ENCODE results near the gene KCNV2.
A peak's percentile ranks its signal among the peaks of the same experiment; 100 is the strongest.

The KCNV2 gene

GRCh38 chr9:2717385-2717784 is at the start of gene KCNV2:
Gene KCNV2 (plus strand): TSS chr9:2717510. CDS start chr9:2717740, 230 bp downstream.
- Histone ChIP-seq H3K4me2 (ENCODE audit: low read length) (no peak within 1 kb of the TSS), H2AFZ (no peak within 1 kb of the TSS), H3K4me3 (ENCODE audit: low read depth, low read length) (no peak within 1 kb of the TSS), H3K9me3 (ENCODE audit: control insufficient read depth, low read length) (no peaks in the 10 kb centered on the region), H3K27ac (no peak within 1 kb of the TSS), H3K36me3 (ENCODE audit: control insufficient read depth, insufficient read depth, low read length) (no peaks in the 10 kb centered on the region), H3K27me3 (ENCODE audit: control insufficient read depth, insufficient read depth, low read length) (no peaks in the 10 kb centered on the region), H3K4me1 (no peaks in the 10 kb centered on the region), H3K9ac (no peak within 1 kb of the TSS), H3K79me2 (no peaks in the 10 kb centered on the region)
- TF ChIP-seq, protein P1, sequence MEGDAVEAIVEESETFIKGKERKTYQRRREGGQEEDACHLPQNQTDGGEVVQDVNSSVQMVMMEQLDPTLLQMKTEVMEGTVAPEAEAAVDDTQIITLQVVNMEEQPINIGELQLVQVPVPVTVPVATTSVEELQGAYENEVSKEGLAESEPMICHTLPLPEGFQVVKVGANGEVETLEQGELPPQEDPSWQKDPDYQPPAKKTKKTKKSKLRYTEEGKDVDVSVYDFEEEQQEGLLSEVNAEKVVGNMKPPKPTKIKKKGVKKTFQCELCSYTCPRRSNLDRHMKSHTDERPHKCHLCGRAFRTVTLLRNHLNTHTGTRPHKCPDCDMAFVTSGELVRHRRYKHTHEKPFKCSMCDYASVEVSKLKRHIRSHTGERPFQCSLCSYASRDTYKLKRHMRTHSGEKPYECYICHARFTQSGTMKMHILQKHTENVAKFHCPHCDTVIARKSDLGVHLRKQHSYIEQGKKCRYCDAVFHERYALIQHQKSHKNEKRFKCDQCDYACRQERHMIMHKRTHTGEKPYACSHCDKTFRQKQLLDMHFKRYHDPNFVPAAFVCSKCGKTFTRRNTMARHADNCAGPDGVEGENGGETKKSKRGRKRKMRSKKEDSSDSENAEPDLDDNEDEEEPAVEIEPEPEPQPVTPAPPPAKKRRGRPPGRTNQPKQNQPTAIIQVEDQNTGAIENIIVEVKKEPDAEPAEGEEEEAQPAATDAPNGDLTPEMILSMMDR (IDR thresholded peaks at IDR 0.05) = no peak

- Histone ChIP-seq H3K27me3 (ENCODE audit: control insufficient read depth, insufficient read depth, low read length) (no peaks in the 10 kb centered on the region), H2AFZ (no peak overlapping the region), H3K9ac (no peak overlapping the region), H3K27ac (no peak overlapping the region), H3K36me3 (ENCODE audit: control insufficient read depth, insufficient read depth, low read length) (no peaks in the 10 kb centered on the region), H3K4me2 (ENCODE audit: low read length) (no peak overlapping the region), H3K79me2 (no peaks in the 10 kb centered on the region), H3K4me3 (ENCODE audit: low read depth, low read length) (no peak overlapping the region), H3K4me1 (peaks cover 5% of the 10 kb centered on the region), H3K9me3 (ENCODE audit: control insufficient read depth, low read length) (no peaks in the 10 kb centered on the region)
- TF ChIP-seq, protein P1 (IDR thresholded peaks at IDR 0.05) = no peak
Measured at GRCh38 chr9:2673161-2673560, 44.1 kb upstream of the KCNV2 start.

GRCh38 chr9:2674141-2674824 is 43.0 kb upstream of the KCNV2 start:
- H3K9ac ChIP-seq = no peak overlapping the region
- peak overlapping the region; percentile 1 for H2AFZ ChIP-seq
- H3K27me3 ChIP-seq (ENCODE audit: control insufficient read depth, insufficient read depth, low read length) = no peaks in the 10 kb centered on the region
- H3K79me2 ChIP-seq = no peaks in the 10 kb centered on the region
- H3K27ac ChIP-seq = no peak overlapping the region
- H3K9me3 ChIP-seq (ENCODE audit: control insufficient read depth, low read length) = no peaks in the 10 kb centered on the region
- no peak overlapping the region for H3K4me3 ChIP-seq (ENCODE audit: low read depth, low read length)
- H3K4me1 ChIP-seq = peaks cover 6% of the 10 kb centered on the region
- TF ChIP-seq, protein P1 (IDR thresholded peaks at IDR 0.05) = no peak
- H3K36me3 ChIP-seq (ENCODE audit: control insufficient read depth, insufficient read depth, low read length) = no peaks in the 10 kb centered on the region
- H3K4me2 ChIP-seq (ENCODE audit: low read length) = no peak overlapping the region

GRCh38 chr9:2675834-2676233 is 41.5 kb upstream of the KCNV2 start:
- Histone ChIP-seq H3K36me3 (ENCODE audit: control insufficient read depth, insufficient read depth, low read length) (no peaks in the 10 kb centered on the region), H3K4me1 (peaks cover 8% of the 10 kb centered on the region)
- TF ChIP-seq, protein P1 (IDR thresholded peaks at IDR 0.05) = no peak

GRCh38 chr9:2676466-2676865 is 40.8 kb upstream of the KCNV2 start:
- Histone ChIP-seq H3K4me1 (peaks cover 8% of the 10 kb centered on the region), H3K4me2 (ENCODE audit: low read length) (no peak overlapping the region), H2AFZ (no peak overlapping the region), H3K79me2 (no peaks in the 10 kb centered on the region), H3K9me3 (ENCODE audit: control insufficient read depth, low read length) (no peaks in the 10 kb centered on the region), H3K27me3 (ENCODE audit: control insufficient read depth, insufficient read depth, low read length) (no peaks in the 10 kb centered on the region), H3K27ac (peak overlapping the region; percentile 32), H3K4me3 (ENCODE audit: low read depth, low read length) (no peak overlapping the region), H3K9ac (no peak overlapping the region), H3K36me3 (ENCODE audit: control insufficient read depth, insufficient read depth, low read length) (no peaks in the 10 kb centered on the region)
- TF ChIP-seq, protein P1 (IDR thresholded peaks at IDR 0.05) = no peak

More at GRCh38 chr9:2675834-2676233, 41.5 kb upstream of the KCNV2 start:
- Histone ChIP-seq H3K4me2 (ENCODE audit: low read length) (no peak overlapping the region), H3K9me3 (ENCODE audit: control insufficient read depth, low read length) (no peaks in the 10 kb centered on the region), H3K79me2 (no peaks in the 10 kb centered on the region), H3K9ac (no peak overlapping the region), H3K27me3 (ENCODE audit: control insufficient read depth, insufficient read depth, low read length) (no peaks in the 10 kb centered on the region), H3K27ac (peak overlapping the region; percentile 32), H2AFZ (no peak overlapping the region), H3K4me3 (ENCODE audit: low read depth, low read length) (no peak overlapping the region)
